HG02943 (cell line): Measurements from ENCODE around the gene EPRS1.
A peak's percentile ranks its signal among the peaks of the same experiment; 100 is the strongest.

ENCODE experiments used
- ATAC-seq: cut with Tn5 transposase; IDR thresholded peaks from one replicate; pipeline ENCODE4 v1.9.1; 2021; ENCODE audit warnings: mild to moderate bottlenecking, low read depth, moderate library complexity; ENCODE audit not compliant: unreplicated experiment

The EPRS1 gene

GRCh38 chr1:220046052-220046930 lies at the start of gene EPRS1:
EPRS1 (minus strand) TSS chr1:220046505; CDS start chr1:220046388, 117 bp downstream.
- peak; percentile 99 for ATAC-seq

GRCh38 chr1:220094016-220094911 lies 48.0 kb upstream of the EPRS1 start, which contains the start of gene IARS2:
IARS2 (plus strand) TSS chr1:220094132; CDS start chr1:220094217, 85 bp downstream.
- ATAC-seq, result peak; percentile 57

GRCh38 chr1:220093361-220094015 lies 47.2 kb upstream of the EPRS1 start:
- peak; percentile 4 for ATAC-seq

- ATAC-seq, result no peak
Measured at GRCh38 chr1:220092694-220093093, 46.4 kb upstream of the EPRS1 start.

GRCh38 chr1:220089650-220090556 lies 43.6 kb upstream of the EPRS1 start, which contains the start of gene BPNT1:
BPNT1 (minus strand) TSS chr1:220089788; CDS start chr1:220079846, 9,942 bp downstream.
- ATAC-seq, result peak; percentile 56

- peak; percentile 44 for ATAC-seq
Measured at GRCh38 chr1:220086261-220086686, 40.0 kb upstream of the EPRS1 start.

GRCh38 chr1:220084460-220084859 lies 38.2 kb upstream of the EPRS1 start:
- no peak for ATAC-seq

GRCh38 chr1:220077887-220078286 lies 31.6 kb upstream of the EPRS1 start:
- no peak for ATAC-seq

- ATAC-seq, result no peak
Measured at GRCh38 chr1:220076861-220077762, 30.8 kb upstream of the EPRS1 start.

- no peak for ATAC-seq
Measured at GRCh38 chr1:220067269-220068204, 21.2 kb upstream of the EPRS1 start.

GRCh38 chr1:220062629-220063028 lies 16.3 kb upstream of the EPRS1 start:
- ATAC-seq, result no peak

- no peak for ATAC-seq
Measured at GRCh38 chr1:220060876-220061275, 14.6 kb upstream of the EPRS1 start.

- ATAC-seq, result no peak
Measured at GRCh38 chr1:220056374-220056773, 10.1 kb upstream of the EPRS1 start.

- ATAC-seq, result no peak
Measured at GRCh38 chr1:220045356-220046051, 801 bp downstream of the EPRS1 start.

- no peak for ATAC-seq
Measured at GRCh38 chr1:220044678-220045355, 1.5 kb downstream of the EPRS1 start.

- no peak for ATAC-seq
Measured at GRCh38 chr1:220043646-220044045, 2.7 kb downstream of the EPRS1 start.
